ENCODE data around the gene SPOCK1. TPM values are rescaled to one million over a fixed set of nuclear protein-coding genes. Genes with fewer than 3 reads are reported as not detected.

Gene SPOCK1
- total RNA-seq, 1 donor from 2014 or later = 28.6 TPM

GRCh38 chr5:137414112-137414755, 84.9 kb downstream of the SPOCK1 start:
- intact Hi-C loops (cut with micrococcal nuclease) = no loop called here
- Histone ChIP-seq H3K27me3 (ENCODE audit: low read depth) (no peaks in the 10 kb centered on the region), H3K9me3 (replicated peaks) (peaks cover 26% of the 10 kb centered on the region), H3K27ac (replicated peaks) (no peak overlapping the region), H3K36me3 (no peaks in the 10 kb centered on the region), H3K4me1 (peaks cover 22% of the 10 kb centered on the region), H3K4me3 (no peak overlapping the region)
- no peak for TF ChIP-seq CTCF (IDR thresholded peaks at IDR 0.05; ENCODE audit: borderline replicate concordance)
- DNase-seq = no peak

- Histone ChIP-seq H3K27ac (replicated peaks) (no peak overlapping the region), H3K9me3 (replicated peaks) (peaks cover 20% of the 10 kb centered on the region), H3K27me3 (ENCODE audit: low read depth) (peaks cover 11% of the 10 kb centered on the region), H3K4me3 (no peak overlapping the region), H3K4me1 (peaks cover 22% of the 10 kb centered on the region), H3K36me3 (no peaks in the 10 kb centered on the region)
- intact Hi-C loops (cut with micrococcal nuclease) = no loop called here
- no peak for TF ChIP-seq CTCF (IDR thresholded peaks at IDR 0.05; ENCODE audit: borderline replicate concordance)
- DNase-seq = no peak
Observed at GRCh38 chr5:137412136-137412535, 87.0 kb downstream of the SPOCK1 start.

DNA sequence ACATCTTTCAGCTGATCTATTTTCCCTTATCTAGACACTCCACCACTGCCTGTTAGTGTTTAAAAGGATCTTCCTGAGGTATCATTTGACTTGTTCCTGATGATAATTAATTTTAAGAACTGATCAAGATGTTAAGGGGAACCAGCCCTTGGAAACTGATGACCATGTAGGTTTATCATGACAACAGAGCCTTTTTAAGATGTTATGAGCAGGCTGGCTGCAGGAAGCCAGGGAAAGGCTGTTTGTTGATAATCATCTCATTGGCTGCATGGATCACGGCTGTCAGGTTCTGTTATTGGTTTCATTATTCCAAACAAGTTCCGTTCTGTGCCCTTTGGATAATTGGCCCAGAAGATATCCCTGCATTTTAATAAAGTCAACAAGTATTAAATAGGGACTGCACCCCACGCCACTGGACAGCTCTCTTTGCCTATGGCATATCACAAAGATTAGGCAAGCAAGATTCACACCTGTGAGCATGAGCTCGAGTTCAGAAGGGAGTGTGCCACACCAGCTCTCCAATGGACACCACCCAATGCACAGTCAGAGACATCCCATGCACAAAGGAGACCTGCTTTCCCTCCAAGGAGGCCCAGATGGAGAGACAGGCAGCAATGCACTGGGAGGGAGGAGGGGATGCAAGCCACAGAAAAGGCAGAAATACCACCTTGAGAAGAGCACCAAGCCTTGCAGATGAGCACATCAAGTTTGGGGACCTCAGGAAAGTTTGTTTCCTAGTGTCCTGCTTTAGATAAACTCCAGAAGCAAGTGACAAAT, 88.7 kb downstream of the SPOCK1 start:
- DNase-seq = no peak
- Histone ChIP-seq H3K27me3 (ENCODE audit: low read depth) (peaks cover 21% of the 10 kb centered on the region), H3K9me3 (replicated peaks) (peaks cover 3% of the 10 kb centered on the region), H3K4me3 (no peak overlapping the region), H3K27ac (replicated peaks) (no peak overlapping the region), H3K4me1 (peaks cover 22% of the 10 kb centered on the region), H3K36me3 (no peaks in the 10 kb centered on the region)
- intact Hi-C loops (cut with micrococcal nuclease) = no loop called here
- TF ChIP-seq CTCF (IDR thresholded peaks at IDR 0.05; ENCODE audit: borderline replicate concordance) = no peak

GRCh38 chr5:137409736-137410135, 89.4 kb downstream of the SPOCK1 start:
- Histone ChIP-seq H3K36me3 (no peaks in the 10 kb centered on the region), H3K9me3 (replicated peaks) (no peaks in the 10 kb centered on the region), H3K27me3 (ENCODE audit: low read depth) (peaks cover 28% of the 10 kb centered on the region), H3K4me3 (no peak overlapping the region), H3K27ac (replicated peaks) (no peak overlapping the region), H3K4me1 (peaks cover 15% of the 10 kb centered on the region)
- TF ChIP-seq CTCF (IDR thresholded peaks at IDR 0.05; ENCODE audit: borderline replicate concordance) = no peak
- no peak for DNase-seq
- intact Hi-C loops (cut with micrococcal nuclease) = no loop called here

GRCh38 chr5:137407090-137407489, 92.0 kb downstream of the SPOCK1 start:
- intact Hi-C loops (cut with micrococcal nuclease) = no loop called here
- H3K36me3 ChIP-seq = no peaks in the 10 kb centered on the region
- DNase-seq = no peak
- no peak for TF ChIP-seq CTCF (IDR thresholded peaks at IDR 0.05; ENCODE audit: borderline replicate concordance)
- no peaks in the 10 kb centered on the region for H3K9me3 ChIP-seq (replicated peaks)
- H3K4me1 ChIP-seq = no peaks in the 10 kb centered on the region
- H3K27ac ChIP-seq (replicated peaks) = no peak overlapping the region
- H3K4me3 ChIP-seq = no peak overlapping the region
- peaks cover 41% of the 10 kb centered on the region for H3K27me3 ChIP-seq (ENCODE audit: low read depth)

Measured in left ventricle myocardium inferior (tissue), 1 donor.